Fibroblast of skin of right biceps (primary cell): ENCODE measurements around the gene CFAP20DC.
"Not testable (repeated sequence)": the region's sequence is repeated elsewhere in the genome, so short reads cannot be mapped to it uniquely, and the experiment has no call there.

Experiments
- DNase-seq: peaks from one replicate; pipeline ENCODE4 v3.0.0-alpha.2; 2013

Gene CFAP20DC

GRCh38 chr3:58728723-58729122, 321.1 kb downstream of the CFAP20DC start:
- no peak for DNase-seq

- DNase-seq = no peak
These were observed 324.4 kb downstream of the CFAP20DC start for GRCh38 chr3:58725326-58725853.

GRCh38 chr3:58724336-58724735, 325.5 kb downstream of the CFAP20DC start:
- no peak for DNase-seq

- no peak for DNase-seq
These were observed 326.7 kb downstream of the CFAP20DC start for GRCh38 chr3:58723173-58723572.

- DNase-seq = no peak
These were observed 327.3 kb downstream of the CFAP20DC start for GRCh38 chr3:58722561-58722960.

GRCh38 chr3:58720526-58720925, 329.3 kb downstream of the CFAP20DC start:
- no peak for DNase-seq

GRCh38 chr3:58719684-58720083, 330.1 kb downstream of the CFAP20DC start:
- no peak for DNase-seq

- no peak for DNase-seq
These were observed 336.0 kb downstream of the CFAP20DC start for GRCh38 chr3:58713715-58714401.

GRCh38 chr3:58711871-58712270, 338.0 kb downstream of the CFAP20DC start:
- no peak for DNase-seq

GRCh38 chr3:58708983-58709382, 340.8 kb downstream of the CFAP20DC start:
- DNase-seq = not testable (repeated sequence)

- DNase-seq = no peak
These were observed 341.6 kb downstream of the CFAP20DC start for GRCh38 chr3:58708116-58708791.

- DNase-seq = no peak
These were observed 342.4 kb downstream of the CFAP20DC start for GRCh38 chr3:58707390-58707930.

- DNase-seq = no peak
These were observed 343.2 kb downstream of the CFAP20DC start for GRCh38 chr3:58706395-58707167.

- DNase-seq = no peak
These were observed 345.1 kb downstream of the CFAP20DC start for GRCh38 chr3:58704745-58705144.

- DNase-seq = not testable (repeated sequence)
These were observed 345.5 kb downstream of the CFAP20DC start for GRCh38 chr3:58704304-58704703.

- DNase-seq = no peak
These were observed 351.6 kb downstream of the CFAP20DC start for GRCh38 chr3:58698246-58698645.

- no peak for DNase-seq
These were observed 352.3 kb downstream of the CFAP20DC start for GRCh38 chr3:58697561-58697960.

GRCh38 chr3:58696813-58697212, 353.0 kb downstream of the CFAP20DC start:
- DNase-seq = not testable (repeated sequence)

GRCh38 chr3:58696093-58696492, 353.7 kb downstream of the CFAP20DC start:
- no peak for DNase-seq

- DNase-seq = not testable (repeated sequence)
These were observed 354.5 kb downstream of the CFAP20DC start for GRCh38 chr3:58695284-58695683.

- DNase-seq = no peak
These were observed 355.6 kb downstream of the CFAP20DC start for GRCh38 chr3:58693940-58694850.

GRCh38 chr3:58692484-58692883, 357.3 kb downstream of the CFAP20DC start:
- no peak for DNase-seq
